Measurements from ENCODE around the gene CDKL5.

CDKL5 gene

DNA sequence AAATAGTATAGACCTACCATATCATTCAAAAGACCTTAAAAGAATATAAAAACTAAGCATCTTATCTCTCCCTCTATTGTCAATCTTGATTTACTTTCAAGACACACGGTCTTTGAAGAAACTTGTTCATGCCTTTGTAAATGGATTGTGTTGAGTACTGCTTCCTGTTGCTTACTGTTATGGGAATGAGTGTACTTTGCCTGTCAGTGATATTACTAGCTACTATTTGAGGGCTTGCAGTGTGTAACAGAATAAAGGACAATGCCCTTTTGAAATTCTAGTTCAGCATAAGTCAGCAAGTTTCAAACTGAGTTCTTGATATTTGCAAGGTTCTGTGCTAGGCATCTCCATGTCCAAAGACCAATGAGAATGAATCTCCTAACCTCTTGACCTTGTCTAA lies 36.0 kb downstream of the CDKL5 start:
- DNase-seq, result no peak

DNA sequence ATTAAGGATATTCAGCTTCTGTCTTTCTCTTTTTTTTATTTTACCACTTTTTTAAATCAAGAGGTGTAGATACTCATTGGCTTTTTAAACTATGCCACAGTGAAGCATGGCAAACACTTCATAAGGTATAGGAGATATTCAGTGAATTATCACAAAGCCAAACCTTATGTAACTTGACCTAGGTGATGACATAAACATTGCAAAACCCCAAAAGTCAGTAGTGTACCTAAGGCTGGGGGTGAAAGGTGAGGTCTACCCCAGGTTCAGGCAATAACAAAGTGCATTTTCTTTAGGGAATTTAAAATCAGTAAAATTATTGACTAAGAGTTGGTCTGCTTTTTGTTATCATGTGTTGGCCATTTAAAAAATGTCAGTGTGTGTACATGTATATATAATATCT lies 39.1 kb downstream of the CDKL5 start:
- no peak for DNase-seq

DNA sequence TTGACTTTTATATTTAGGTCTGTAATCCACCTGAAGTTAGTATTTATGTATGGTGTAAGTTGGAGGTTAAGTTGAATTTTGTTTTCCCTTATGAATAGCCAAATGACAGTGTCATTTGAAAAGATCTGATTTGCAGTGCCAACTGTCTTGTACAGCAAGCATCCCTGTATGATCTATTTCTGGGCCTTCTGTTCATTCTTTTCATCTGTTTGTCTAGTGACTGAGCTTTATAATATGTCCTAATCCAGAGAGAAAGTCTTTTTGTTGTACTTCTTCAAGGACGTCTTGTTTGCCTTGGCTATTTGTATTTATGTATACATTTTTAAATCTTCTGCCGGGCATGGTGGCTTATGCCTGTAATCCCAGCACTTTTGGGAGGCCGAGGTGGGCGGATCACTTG lies 39.6 kb downstream of the CDKL5 start:
- no peak for DNase-seq

DNA sequence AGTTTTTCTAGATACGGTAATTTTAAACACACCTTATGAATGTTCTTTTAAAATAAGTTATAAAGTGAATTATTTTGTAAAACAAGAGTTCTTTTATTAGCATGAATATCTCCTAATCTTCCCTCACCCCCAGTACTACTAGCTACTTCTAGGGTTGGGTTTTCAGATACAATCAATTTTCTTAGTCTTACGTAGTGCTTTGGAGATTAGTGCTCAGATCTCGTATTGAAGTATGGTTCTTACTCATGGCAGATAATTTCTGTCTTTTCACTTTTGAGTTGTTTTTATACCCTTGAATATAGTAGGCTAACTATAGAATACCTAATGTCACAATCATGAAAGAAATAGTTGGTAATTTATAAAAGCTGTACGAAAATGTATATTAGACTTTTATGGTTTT lies 43.2 kb downstream of the CDKL5 start:
- no peak for DNase-seq

DNA sequence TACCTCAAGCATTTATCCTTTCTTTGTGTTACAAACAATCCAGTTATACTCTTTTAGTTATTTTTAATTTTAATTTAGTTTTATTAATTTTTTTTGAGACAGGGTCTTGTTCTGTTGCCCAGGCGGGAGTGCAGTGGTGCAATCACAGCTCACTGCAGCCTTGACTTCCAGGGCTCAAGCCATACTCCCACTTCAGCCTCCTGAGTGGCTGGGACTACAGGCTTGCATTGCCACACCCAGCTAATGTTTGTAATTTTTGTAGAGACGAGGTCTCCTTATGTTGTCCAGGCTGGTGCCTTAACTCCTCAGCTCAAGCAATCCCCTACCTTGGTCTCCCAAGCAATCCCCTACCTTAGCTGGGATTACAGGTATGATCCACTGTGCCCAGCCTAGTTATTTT lies 45.9 kb downstream of the CDKL5 start:
- DNase-seq, result no peak

DNA sequence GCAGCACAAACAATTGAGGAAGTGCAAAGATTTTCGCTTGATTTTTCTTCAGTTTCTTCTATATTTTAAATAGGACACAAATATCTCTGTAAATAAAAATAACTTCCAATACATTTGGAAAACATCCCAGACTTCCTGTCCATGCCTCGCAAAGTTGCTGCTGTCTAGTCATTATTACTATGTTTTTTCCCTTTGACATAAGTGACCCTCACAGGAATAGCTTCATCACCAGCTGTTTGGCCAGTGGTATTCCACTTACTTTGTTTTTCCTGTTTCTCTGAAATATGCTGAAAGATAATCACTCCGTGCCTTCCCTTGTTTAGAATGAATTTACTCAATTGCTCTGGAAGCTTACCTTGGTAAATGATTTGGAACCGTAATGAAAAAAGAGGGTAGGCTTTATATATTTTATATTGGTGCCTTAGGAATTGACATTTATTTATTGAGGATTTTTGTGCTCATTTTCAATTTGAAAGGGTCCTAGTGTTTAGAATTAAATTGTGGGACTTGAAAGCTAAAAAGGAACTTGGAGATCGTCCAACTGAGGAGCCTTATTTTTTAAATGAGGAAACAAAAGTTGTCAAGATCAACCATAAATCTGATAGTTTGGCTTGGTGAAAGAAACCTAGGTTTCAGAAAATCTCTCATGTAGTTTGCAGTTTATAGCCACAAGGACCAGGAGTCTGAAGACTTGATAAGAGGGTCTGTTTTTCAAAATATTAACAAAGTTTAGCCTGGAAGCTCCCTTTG lies 65.6 kb downstream of the CDKL5 start:
- DNase-seq, result no peak

DNA sequence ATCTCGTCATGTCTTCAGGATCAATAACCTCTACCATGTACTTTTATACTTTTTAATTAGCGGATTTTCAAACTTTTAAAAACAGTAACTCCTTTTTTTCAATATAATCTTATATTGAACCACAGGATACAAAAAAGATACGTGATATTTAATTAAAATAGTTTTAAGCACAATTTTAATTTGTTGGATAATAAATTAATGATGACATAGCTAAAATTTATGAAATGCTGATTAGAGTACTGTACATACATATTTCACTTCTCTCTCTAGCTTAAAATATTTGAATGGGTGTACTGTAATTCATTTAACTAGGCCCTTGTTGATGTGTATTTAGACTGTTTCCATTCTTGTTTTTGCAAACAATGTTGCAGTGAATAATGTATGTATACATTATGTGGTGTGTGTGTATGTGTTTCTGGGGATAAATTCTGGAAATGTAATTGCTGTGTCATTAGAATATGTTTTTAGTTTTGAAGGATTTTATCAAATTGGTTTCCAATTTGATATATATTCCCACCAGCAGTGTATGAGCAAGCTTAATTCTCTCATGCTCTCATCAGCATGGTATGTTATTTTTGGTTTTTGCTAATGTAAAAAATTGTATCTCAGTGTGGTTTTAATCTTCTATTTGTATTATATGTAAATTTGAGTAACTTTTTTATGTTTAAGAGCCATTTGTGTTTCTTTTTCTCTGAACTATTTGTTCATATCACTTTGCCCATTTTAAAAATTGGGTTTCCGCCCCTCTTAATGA lies 66.4 kb downstream of the CDKL5 start:
- no peak for DNase-seq

DNA sequence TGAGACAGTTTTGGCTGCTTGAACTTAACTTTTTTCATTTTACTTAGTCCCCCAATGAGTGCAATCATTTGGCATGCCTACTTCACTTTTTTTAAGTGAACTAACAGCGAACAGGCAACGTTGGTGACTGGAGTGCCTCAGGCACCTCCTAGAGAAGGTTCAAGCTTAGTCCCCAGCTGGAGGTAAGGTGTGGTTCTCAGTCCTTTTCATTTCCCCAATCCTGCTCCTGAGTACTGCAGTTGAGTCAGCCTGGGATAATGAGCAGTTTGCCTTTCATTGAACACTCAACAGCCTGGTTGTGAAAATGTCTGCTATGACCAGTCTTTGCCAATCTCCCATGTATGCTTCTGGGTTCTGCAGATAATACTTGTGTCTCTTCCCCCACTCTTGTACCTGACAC lies 109.5 kb downstream of the CDKL5 start:
- no peak for DNase-seq

DNA sequence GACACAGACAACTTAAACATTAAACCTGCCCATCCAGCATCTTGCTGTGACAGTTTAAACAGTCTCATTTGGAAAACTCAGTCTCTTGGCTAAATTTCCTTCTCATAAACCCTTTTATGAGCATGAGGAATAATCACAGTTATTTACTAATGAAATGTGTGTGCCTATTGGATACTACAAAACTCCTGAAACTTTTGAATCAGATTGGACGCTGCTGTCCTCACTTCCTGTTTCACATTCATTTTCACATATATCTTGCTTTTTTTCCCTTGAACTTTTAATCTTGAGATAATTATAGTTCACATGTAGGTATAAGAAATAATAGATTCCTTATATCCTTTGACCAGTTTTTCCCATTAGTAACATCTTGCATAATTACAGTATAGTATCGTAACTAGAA lies 111.7 kb downstream of the CDKL5 start:
- DNase-seq, result no peak

DNA sequence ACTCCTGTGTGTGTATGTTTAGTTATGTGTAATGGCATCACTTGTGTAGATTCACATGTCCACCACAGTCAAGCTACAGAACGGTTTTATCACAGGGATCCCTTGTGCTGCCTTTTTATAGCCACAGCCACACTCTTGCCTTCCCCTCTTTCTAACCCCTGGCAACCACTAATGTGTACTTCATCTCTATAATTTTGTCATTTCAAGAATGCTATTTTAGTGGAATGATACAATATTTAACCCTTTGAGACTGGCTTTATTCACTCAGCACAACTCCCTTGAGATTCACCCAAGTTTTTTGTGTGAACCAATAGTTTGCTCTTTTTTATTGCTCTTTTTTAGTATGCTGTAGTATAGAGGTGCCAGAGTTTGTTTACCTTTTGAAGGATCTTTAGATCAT lies 112.1 kb downstream of the CDKL5 start:
- DNase-seq, result no peak

DNA sequence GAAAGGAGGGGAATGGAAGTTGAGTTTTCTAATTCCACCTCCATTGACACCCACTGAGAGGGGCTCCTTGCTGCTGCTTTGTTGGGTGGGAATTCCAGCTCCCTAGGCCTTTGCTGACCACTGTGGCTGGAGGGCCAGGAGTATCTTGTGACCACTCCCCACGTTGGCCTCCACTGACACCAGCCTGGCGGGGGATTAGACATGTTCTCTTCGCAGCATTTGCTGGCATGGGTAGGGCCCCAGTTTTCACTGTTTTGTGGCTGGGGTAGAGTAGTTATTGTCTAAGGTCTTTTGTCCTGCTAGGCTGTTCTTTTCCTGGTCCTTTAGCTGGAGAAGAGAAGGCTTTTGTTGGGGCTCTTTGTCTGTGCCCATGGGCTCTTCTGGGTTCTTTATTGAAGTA lies 116.7 kb downstream of the CDKL5 start:
- no peak for DNase-seq

DNA sequence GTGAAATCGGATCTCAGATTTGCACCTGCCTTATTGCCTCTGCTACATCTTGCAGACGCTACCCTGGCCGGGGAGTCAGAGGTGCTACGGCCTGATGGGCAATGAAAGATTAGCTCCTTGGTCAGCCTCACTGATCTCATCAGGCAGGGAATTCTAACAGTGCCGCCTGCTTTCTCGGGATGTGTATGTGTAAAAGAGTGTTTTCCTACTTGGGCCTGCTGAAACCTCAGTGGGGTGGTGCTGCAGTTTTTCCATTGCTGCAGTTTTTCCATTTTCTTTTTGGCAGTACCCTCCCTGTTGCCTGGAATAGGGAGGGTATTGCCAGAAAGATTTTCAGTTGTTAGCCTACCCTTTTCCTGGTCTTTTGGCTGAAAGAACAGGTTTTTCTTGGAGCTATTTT lies 117.5 kb downstream of the CDKL5 start:
- no peak for DNase-seq

DNA sequence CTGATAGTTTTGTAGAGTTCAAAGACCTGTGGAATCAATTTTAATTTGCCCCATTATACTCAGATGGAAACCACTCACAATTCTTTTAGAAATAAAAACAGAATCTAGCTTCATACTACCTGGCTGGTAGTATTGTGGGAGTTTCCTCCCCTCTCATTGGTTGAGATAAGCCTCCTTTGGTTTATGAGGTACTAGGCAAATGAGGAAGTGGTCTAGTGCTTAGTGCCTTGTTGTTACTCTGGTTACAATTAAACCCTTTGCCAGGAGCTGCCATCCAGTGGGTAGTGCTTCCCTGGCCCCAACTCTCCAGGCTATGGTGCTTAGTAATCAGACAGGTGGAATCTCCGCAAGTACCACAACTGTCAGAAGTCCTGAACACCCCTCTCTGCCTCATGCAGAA lies 118.3 kb downstream of the CDKL5 start:
- no peak for DNase-seq

DNA sequence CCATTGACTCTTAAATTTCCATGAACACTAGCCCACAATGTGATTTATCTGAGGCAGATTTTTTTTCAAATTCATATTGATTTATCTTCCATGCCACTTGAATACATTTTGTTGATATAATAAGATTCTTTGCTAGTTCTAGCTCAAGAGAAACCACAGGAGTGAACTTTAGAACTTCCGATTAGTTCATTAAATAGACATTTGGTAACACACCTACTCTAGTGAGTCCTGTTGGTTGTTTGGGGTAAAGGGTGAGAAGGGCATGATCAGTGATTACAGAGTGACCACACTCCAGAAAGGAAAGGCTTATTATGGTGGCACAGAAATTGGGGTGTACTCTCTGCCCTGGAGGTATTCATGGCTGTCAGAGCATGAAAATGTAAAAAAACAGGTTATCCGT lies 120.4 kb downstream of the CDKL5 start:
- DNase-seq, result no peak

DNA sequence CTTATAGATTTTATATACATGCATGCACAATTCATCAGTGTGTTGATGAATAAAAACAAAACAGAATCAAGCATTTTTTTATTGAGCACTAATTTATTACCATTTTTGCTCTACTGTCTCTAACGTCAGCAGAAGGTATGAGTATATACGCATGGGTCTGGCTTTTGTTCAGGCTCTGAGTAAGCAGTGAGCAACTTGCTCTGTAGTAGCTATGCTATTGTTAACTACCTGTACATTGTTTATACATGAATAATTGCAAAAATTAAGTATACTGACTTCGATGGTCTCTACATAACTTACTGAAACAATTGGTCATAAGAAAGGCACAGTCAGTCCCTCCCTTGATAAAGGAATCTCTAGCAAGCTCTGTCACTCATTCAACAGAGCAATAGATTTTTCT lies 123.6 kb downstream of the CDKL5 start:
- no peak for DNase-seq

DNA sequence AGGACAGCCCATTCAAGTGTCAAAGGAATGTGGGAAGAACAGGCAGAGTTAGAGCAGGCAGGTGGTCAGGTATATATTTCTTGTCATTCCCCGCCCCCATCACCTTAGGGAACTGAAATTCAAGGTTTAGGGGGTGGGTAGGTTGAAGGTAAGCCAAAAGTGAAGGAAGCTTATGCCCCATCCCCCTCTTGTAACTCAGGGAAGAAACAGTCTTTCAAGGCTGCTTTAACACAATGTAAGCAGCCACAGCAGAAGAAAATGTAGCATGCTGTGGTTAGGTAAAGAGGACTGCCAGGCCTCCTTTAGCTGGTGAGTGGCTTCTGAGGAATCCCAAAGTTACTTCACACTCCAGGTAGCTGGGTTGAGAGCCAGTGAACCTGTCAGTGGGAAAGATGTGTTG lies 124.2 kb downstream of the CDKL5 start:
- DNase-seq, result no peak

DNA sequence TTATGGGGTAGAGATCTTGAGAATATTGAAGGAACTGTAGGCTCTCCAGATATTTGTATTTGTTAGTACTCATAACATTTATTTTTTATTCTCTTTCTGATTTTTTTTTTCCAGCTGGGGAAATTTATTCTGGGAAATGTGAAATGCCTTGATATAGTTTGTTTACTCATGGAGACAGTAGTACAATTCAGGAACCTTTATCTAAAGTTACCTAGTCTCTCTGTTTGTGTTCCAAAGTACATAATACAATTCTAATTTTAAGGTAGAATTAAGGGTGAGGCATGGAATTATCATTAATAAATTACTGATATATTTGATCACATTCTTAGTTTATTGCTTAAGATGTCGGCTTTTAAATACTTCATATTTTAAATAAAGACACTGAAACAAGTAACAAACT lies 132.5 kb downstream of the CDKL5 start:
- DNase-seq, result no peak

DNA sequence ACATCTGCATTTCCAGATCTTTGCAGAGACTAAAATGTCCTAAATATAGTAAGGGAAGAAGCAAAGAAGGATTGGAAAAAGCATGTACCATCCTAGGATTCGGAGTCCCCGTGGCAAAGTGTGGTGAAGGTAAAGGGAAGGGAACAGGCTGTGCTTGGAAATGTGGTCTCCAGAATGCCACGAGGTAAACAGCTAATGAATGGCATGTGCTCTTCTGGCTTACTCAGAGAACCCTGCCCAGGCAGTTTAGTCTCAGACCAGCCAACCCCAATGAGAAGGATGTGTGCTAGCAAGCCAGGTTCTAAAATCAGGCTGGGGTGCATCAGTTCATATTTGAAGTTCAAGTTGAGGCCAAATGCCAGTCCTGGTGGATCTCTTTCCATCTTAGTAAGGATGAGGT lies 133.4 kb downstream of the CDKL5 start:
- DNase-seq, result no peak

DNA sequence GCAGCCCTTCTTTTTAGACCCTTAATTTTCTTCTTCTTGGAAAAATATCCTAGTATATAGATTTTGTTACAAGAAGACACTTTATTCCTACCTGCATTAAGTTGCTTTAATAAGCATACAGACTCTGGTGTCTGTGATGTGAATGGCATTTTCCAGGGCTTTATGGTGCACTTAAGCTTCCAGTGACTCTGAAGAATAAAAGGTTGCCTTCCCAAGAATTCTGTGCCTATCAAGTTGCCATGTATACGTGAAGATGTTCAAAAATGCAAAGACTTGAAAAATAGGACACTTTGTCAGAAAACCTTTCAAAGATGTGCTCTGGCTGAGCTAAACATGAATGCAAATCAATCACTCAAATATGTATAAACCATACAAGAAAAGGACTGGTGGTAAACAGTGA lies 135.6 kb downstream of the CDKL5 start:
- no peak for DNase-seq

DNA sequence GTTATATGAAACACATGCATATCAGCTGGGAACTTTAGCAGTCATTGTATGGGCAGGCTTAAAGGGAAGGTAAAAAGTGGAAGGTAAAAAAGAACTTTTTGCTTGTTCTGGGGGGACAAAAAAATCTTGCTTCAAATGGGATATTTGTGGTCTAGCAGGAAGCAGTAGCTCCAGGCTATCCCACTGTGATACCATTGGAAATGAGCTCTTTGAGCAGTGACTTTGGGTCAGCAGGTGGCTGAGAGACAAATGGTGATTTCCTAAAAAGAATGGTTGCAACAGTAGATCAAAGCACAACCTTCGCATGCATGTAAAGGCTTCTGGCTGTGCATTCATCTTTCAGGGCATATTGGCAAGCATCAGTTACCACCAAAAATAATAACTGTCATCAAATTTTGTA lies 140.3 kb downstream of the CDKL5 start:
- DNase-seq, result no peak

DNA sequence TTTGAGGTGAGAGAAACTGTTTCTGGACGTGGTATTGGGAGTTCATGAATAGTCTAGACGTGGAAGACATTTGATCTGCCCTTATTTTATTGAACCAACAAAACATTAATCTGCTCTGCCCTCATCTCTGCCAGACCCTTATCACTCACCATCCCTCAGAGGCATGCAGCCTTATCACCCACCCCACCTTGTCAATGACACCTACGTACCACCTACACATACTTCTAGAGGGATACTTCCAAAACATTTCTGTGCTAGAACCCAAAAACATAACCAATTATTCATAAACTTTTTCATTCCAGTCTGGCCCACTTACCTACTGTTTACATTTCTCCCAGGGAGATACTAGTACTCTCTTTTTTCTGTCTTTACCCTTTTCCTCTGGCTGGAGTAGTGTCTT lies 141.3 kb downstream of the CDKL5 start:
- no peak for DNase-seq

DNA sequence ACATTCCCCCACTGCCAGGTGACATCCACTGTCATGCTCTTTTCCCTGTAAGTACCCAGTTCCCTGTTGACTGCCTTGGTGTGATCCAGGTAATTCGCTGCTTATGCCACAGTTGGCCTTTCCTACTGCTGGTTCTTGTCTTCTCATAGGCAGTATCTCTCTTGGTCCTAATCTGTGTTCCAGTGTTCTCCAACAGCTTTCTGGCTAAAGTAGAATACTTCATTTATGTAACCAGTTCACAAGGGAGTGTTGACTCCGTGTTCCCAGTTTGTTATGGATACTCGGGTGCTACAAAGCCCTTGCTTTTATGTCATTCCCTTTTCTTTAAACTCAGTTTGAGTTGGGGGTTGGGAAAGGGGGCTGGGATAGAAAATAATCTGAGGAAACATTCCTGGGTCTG lies 148.1 kb downstream of the CDKL5 start:
- no peak for DNase-seq

DNA sequence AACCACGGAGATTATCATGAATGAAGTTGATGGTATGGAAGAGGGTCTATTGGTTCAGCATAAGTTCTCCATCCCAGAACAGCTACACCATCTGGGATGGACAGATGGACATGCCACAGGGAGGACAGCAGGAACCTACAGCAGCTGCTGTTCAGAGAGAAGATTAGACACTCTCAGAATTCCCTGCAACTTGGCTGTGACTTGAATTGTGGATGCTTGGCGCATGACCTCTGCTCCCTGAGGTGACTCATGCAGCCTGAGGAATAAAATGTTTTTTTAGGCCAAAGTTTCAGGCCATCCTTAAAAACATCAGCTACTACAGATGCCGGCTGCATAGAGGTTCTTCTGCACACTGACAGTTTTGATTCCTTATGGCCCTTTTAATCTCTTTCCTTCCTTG lies 149.2 kb downstream of the CDKL5 start:
- DNase-seq, result no peak

DNA sequence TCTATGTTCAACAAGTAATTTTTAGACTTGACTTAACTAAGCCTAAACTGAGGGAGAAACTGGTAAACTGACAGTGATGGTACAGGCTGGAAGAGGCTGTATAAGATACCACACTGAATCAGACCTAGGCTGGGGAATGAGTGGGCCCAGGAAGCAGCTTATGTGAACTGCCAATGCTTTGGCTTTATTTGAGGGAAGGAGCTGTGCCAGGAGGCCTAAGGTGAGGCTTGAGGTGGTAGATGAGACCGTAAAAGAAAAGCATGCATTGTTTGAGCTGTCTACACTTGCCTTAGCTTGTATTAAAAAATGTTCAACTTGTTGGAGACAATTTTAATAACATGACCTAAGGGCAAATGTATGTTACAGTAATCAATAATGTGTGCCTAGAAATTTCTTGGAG lies 150.3 kb downstream of the CDKL5 start:
- DNase-seq, result no peak

DNA sequence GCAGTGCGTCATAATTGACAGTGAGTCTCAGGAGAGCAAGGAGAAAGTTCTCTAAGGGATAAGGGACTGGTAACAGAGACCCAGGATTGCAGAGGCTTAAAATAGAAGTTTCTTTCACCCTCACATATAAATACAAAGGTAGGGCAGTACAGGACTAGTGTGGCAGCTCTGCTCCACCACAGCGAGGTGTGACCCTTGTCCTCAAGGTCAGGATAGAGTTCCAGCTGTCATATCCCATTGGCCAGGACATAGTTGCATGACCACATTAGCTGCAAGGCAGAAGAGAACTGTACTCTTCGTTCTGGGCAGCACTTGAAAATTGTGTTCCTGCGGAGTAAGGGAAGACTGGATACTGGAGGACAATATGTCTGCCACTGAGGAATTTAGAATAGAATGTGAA lies 152.0 kb downstream of the CDKL5 start:
- DNase-seq, result no peak
